Activated CD4-positive, CD25-positive, alpha-beta regulatory T cell treated with anti-CD3 and anti-CD28 coated beads, Interleukin-2, amount 50 U/mL, for 72 hours (primary cell): ENCODE results near the gene MINPP1.
"Not testable (repeated sequence)": the region's sequence is repeated elsewhere in the genome, so short reads cannot be mapped to it uniquely, and the experiment has no call there.

Experiments
- DNase-seq: peaks from one replicate; pipeline ENCODE4 v3.0.0; 2021

MINPP1 gene

GRCh38 chr10:87578842-87579401 is 74.2 kb downstream of the MINPP1 start:
- DNase-seq: no peak

GRCh38 chr10:87579563-87579962 is 74.9 kb downstream of the MINPP1 start:
- no peak for DNase-seq

- no peak for DNase-seq
Measured at GRCh38 chr10:87580016-87580415, 75.3 kb downstream of the MINPP1 start.

- DNase-seq: no peak
Measured at GRCh38 chr10:87585565-87586514, 81.1 kb downstream of the MINPP1 start.

- DNase-seq: no peak
Measured at GRCh38 chr10:87589645-87590051, 85.0 kb downstream of the MINPP1 start.

GRCh38 chr10:87590705-87591588 is 86.3 kb downstream of the MINPP1 start:
- DNase-seq: no peak

- DNase-seq: no peak
Measured at GRCh38 chr10:87591589-87591886, 86.8 kb downstream of the MINPP1 start.

- DNase-seq: not testable (repeated sequence)
Measured at GRCh38 chr10:87592920-87593319, 88.2 kb downstream of the MINPP1 start.

GRCh38 chr10:87593702-87594101 is 89.0 kb downstream of the MINPP1 start:
- no peak for DNase-seq

GRCh38 chr10:87594181-87594580 is 89.5 kb downstream of the MINPP1 start:
- no peak for DNase-seq

- no peak for DNase-seq
Measured at GRCh38 chr10:87594864-87595263, 90.2 kb downstream of the MINPP1 start.

GRCh38 chr10:87596351-87596750 is 91.7 kb downstream of the MINPP1 start:
- no peak for DNase-seq

- no peak for DNase-seq
Measured at GRCh38 chr10:87598700-87599099, 94.0 kb downstream of the MINPP1 start.

GRCh38 chr10:87600581-87600980 is 95.9 kb downstream of the MINPP1 start:
- DNase-seq: no peak
